Measurements from ENCODE around the gene ZMYND10. TPM values are rescaled to one million over a fixed set of nuclear protein-coding genes. Genes with fewer than 3 reads are reported as not detected.

Gene ZMYND10
- total RNA-seq, 1 donor from 2014 or later: 0.39 TPM

- Mint-ChIP-seq H3K27me3 (ENCODE audit: low read depth, unreplicated experiment) (peaks cover 36% of the 10 kb centered on the region), H3K36me3 (ENCODE audit: low read depth, unreplicated experiment) (no peaks in the 10 kb centered on the region), H3K4me3 (ENCODE audit: unreplicated experiment) (no peak overlapping the region), H3K4me1 (ENCODE audit: low read depth, unreplicated experiment) (peaks cover 10% of the 10 kb centered on the region), H3K9me3 (ENCODE audit: unreplicated experiment) (peaks cover 6% of the 10 kb centered on the region), H3K27ac (ENCODE audit: unreplicated experiment) (no peak overlapping the region)
- Histone ChIP-seq H3K9ac (ENCODE audit: low read length) (no peak overlapping the region), H2AFZ (ENCODE audit: low read depth, low read length) (no peak overlapping the region), H3K27ac (ENCODE audit: low read depth, low read length) (no peak overlapping the region), H3K27me3 (ENCODE audit: insufficient read depth, low read length) (no peaks in the 10 kb centered on the region), H3K4me2 (ENCODE audit: low read length) (no peak overlapping the region), H3K79me2 (ENCODE audit: insufficient read depth, low read length) (peaks cover 5% of the 10 kb centered on the region), H3K36me3 (ENCODE audit: insufficient read depth, low read length) (no peaks in the 10 kb centered on the region), H3K4me3 (ENCODE audit: insufficient read depth, low read depth, low read length) (no peak overlapping the region), H3K4me1 (ENCODE audit: insufficient read depth, low read length) (peaks cover 24% of the 10 kb centered on the region), H4K20me1 (ENCODE audit: insufficient read depth, low read length) (peaks cover 3% of the 10 kb centered on the region), H3K9me3 (ENCODE audit: insufficient read depth, low read depth, low read length) (no peaks in the 10 kb centered on the region)
- FAIRE-seq (no peak), DNase-seq (ENCODE audit: low read depth) (no peak)
- no peak for TF ChIP-seq EZH2 (IDR thresholded peaks at IDR 0.05; ENCODE audit: insufficient read depth, low read length)
- no peak for TF ChIP-seq CTCF (IDR thresholded peaks at IDR 0.05; ENCODE audit: insufficient read depth, low read depth, low read length)
These were observed 4.0 kb downstream of the ZMYND10 start for GRCh38 chr3:50341537-50341936.

- H3K27ac Mint-ChIP-seq (ENCODE audit: unreplicated experiment): no peak within 1 kb of the TSS
These were observed 4.8 kb downstream of the ZMYND10 start, which contains the start of gene RASSF1 for GRCh38 chr3:50340448-50341329. RASSF1 (minus strand) TSS chr3:50340836; CDS start chr3:50340805, 31 bp downstream.

More at GRCh38 chr3:50340448-50341329, 4.8 kb downstream of the ZMYND10 start, which contains the start of gene RASSF1:
- DNase-seq (ENCODE audit: low read depth) (no peak), FAIRE-seq (no peak)
- Histone ChIP-seq H3K36me3 (ENCODE audit: insufficient read depth, low read length) (no peaks in the 10 kb centered on the region), H3K79me2 (ENCODE audit: insufficient read depth, low read length) (peaks cover 14% of the 10 kb centered on the region), H3K4me2 (ENCODE audit: low read length) (peak within 1 kb of the TSS; percentile 78), H3K27ac (ENCODE audit: low read depth, low read length) (no peak within 1 kb of the TSS), H3K4me1 (ENCODE audit: insufficient read depth, low read length) (peaks cover 27% of the 10 kb centered on the region), H3K27me3 (ENCODE audit: insufficient read depth, low read length) (no peaks in the 10 kb centered on the region), H3K9ac (ENCODE audit: low read length) (peak within 1 kb of the TSS; percentile 37), H3K9me3 (ENCODE audit: insufficient read depth, low read depth, low read length) (no peaks in the 10 kb centered on the region), H3K4me3 (ENCODE audit: insufficient read depth, low read depth, low read length) (peak within 1 kb of the TSS; percentile 41), H2AFZ (ENCODE audit: low read depth, low read length) (peak within 1 kb of the TSS; percentile 39), H4K20me1 (ENCODE audit: insufficient read depth, low read length) (peaks cover 11% of the 10 kb centered on the region)
- peaks cover 10% of the 10 kb centered on the region for H3K4me1 Mint-ChIP-seq (ENCODE audit: low read depth, unreplicated experiment)
- no peaks in the 10 kb centered on the region for H3K36me3 Mint-ChIP-seq (ENCODE audit: low read depth, unreplicated experiment)
- H3K4me3 Mint-ChIP-seq (ENCODE audit: unreplicated experiment): peak within 1 kb of the TSS; percentile 94
- no peak for TF ChIP-seq CTCF (IDR thresholded peaks at IDR 0.05; ENCODE audit: insufficient read depth, low read depth, low read length)
- TF ChIP-seq EZH2 (IDR thresholded peaks at IDR 0.05; ENCODE audit: insufficient read depth, low read length): peak; percentile 35
- peaks cover 4% of the 10 kb centered on the region for H3K9me3 Mint-ChIP-seq (ENCODE audit: unreplicated experiment)
- H3K27me3 Mint-ChIP-seq (ENCODE audit: low read depth, unreplicated experiment): peaks cover 32% of the 10 kb centered on the region

All from astrocyte (in vitro differentiated cells and primary cell).